Liver (tissue), 9 donors: Measurements from ENCODE around the gene TPM3. TPM values are rescaled to one million over a fixed set of nuclear protein-coding genes. Genes with fewer than 3 reads are reported as not detected.
"Not testable (repeated sequence)": the region's sequence is repeated elsewhere in the genome, so short reads cannot be mapped to it uniquely, and the experiment has no call there.

Source experiments
- DNase-seq: peaks from one replicate; pipeline ENCODE4 v3.0.0-alpha.2; 2017; ENCODE audit warnings: low spot score
- H3K27ac ChIP-seq, 2 donors: one replicate each; pipeline ENCODE4 v1.7.0; 2013; ENCODE audit warnings: inconsistent platforms in 2 of 2, low read length in 2 of 2, control low read depth in 1 of 2, low read depth in 1 of 2, mild to moderate bottlenecking in 1 of 2
- H3K27me3 ChIP-seq, 4 donors: one replicate each; pipeline versions ENCODE4 v1.6.1 to v1.7.0; 2013; ENCODE audit warnings: low read length in 3 of 4, inconsistent platforms in 1 of 4, mild to moderate bottlenecking in 1 of 4, moderate library complexity in 1 of 4; ENCODE audit not compliant: control insufficient read depth in 4 of 4, insufficient read depth in 4 of 4
- H3K36me3 ChIP-seq, 4 donors: one replicate each; pipeline versions ENCODE4 v1.6.1 to v1.7.0; 2013; ENCODE audit warnings: low read length in 3 of 4, mild to moderate bottlenecking in 3 of 4, low read depth in 1 of 4, moderate library complexity in 1 of 4; ENCODE audit not compliant: control insufficient read depth in 4 of 4, insufficient read depth in 3 of 4
- H3K4me1 ChIP-seq, 4 donors: one replicate each; pipeline versions ENCODE4 v1.6.1 to v1.7.0; 2013; ENCODE audit warnings: low read length in 3 of 4, mild to moderate bottlenecking in 3 of 4, moderate library complexity in 1 of 4; ENCODE audit not compliant: control insufficient read depth in 4 of 4, insufficient read depth in 4 of 4
- H3K4me3 ChIP-seq, 3 donors: one replicate each; pipeline versions ENCODE4 v1.6.1 to v1.7.0; 2013; ENCODE audit warnings: low read length in 3 of 3, control low read depth in 1 of 3, low read depth in 1 of 3, mild to moderate bottlenecking in 1 of 3
- H3K9ac ChIP-seq, 2 donors: one replicate each; pipeline ENCODE4 v1.7.0; 2013; ENCODE audit warnings: low read length in 2 of 2, mild to moderate bottlenecking in 2 of 2, moderate library complexity in 2 of 2, control low read depth in 1 of 2, low read depth in 1 of 2
- H3K9me3 ChIP-seq, 4 donors: one replicate each; pipeline versions ENCODE4 v1.6.1 to v1.7.0; 2013; ENCODE audit warnings: low read length in 3 of 4; ENCODE audit not compliant: control insufficient read depth in 4 of 4
- EGR1 ChIP-seq, 2 donors: IDR thresholded peaks; 2 replicates each; pipeline ENCODE4 v1.6.1; 2016 to 2018; ENCODE audit warnings: antibody characterized with exemption in 2 of 2, low read depth in 2 of 2
- FOXA2 ChIP-seq: IDR thresholded peaks from 2 replicates; pipeline ENCODE4 v1.6.1; 2016; ENCODE audit warnings: antibody characterized with exemption
- HNF4A ChIP-seq, 2 donors: conservative IDR thresholded peaks; 2 replicates each; pipeline ENCODE4 v1.6.1; 2016; ENCODE audit warnings: antibody characterized with exemption in 2 of 2, mild to moderate bottlenecking in 2 of 2
- JUND ChIP-seq, 2 donors: IDR thresholded peaks; 2 replicates each; pipeline ENCODE4 v1.6.1; 2016; ENCODE audit warnings: antibody characterized with exemption in 2 of 2
- NR2F2 ChIP-seq: IDR thresholded peaks from 2 replicates; pipeline ENCODE4 v1.6.1; 2016; ENCODE audit warnings: antibody characterized with exemption
- RAD21 ChIP-seq, 2 donors: IDR thresholded peaks; 2 replicates each; pipeline ENCODE4 v1.6.1; 2016; ENCODE audit warnings: antibody characterized with exemption in 2 of 2, mild to moderate bottlenecking in 2 of 2
- TAF1 ChIP-seq: conservative IDR thresholded peaks from 2 replicates; pipeline ENCODE4 v1.6.1; 2016; ENCODE audit warnings: antibody characterized with exemption, mild to moderate bottlenecking
- WGBS: extraction: QIAGEN DNeasy Blood & Tissue Kit; methylation state at CpG from one replicate; pipeline ENCODE4 v1.1.7; 2013; 5-methylcytosine and 5-hydroxymethylcytosine counted together
- polyA plus RNA-seq, 2 donors: library from polyadenylated mRNA; stranded (reverse) in 1 of 2; unstranded in 1 of 2; fragments of 200-250 nt in 1 of 2; fragments of >200 nt in 1 of 2; fragmentation: Nextera tagmentation in 1 of 2; extraction: Ambion mirVana in 1 of 2; gene quantifications; one replicate each; pipeline versions ENCODE4 v1.2.1 to v1.2.3, GENCODE V29; 2013 to 2015
- total RNA-seq, 2 donors: library from RNA; depleted of rRNA; stranded (reverse); fragments of >200 nt; gene quantifications; one replicate each; pipeline ENCODE4 v1.2.3, GENCODE V29; 2014
- TF ChIP-seq, protein P1 (sequence below): IDR thresholded peaks from 2 replicates; pipeline ENCODE4 v1.6.1; 2016; ENCODE audit warnings: antibody characterized with exemption
- TF ChIP-seq, protein P2 (sequence below): IDR thresholded peaks from 2 replicates; pipeline ENCODE4 v1.6.1; 2016; ENCODE audit warnings: antibody characterized with exemption
- TF ChIP-seq, protein P3 (sequence below): IDR thresholded peaks from 2 replicates; pipeline ENCODE4 v1.6.1; 2016; ENCODE audit warnings: antibody characterized with exemption
- TF ChIP-seq, protein P4 (sequence below): IDR thresholded peaks from 2 replicates; pipeline ENCODE4 v1.6.1; 2016; ENCODE audit warnings: antibody characterized with exemption, mild to moderate bottlenecking
- TF ChIP-seq, protein P5 (sequence below): fragments of 150-350 bp; IDR thresholded peaks from 2 replicates; pipeline ENCODE4 v1.5.1; 2017; ENCODE audit warnings: improper control_type of control experiment, low read depth, low read length; ENCODE audit not compliant: missing input control
- donor health status: healthy.
- donor health status: healthy.
- donor health status: healthy.
- donor health status: healthy.
- donor health status: healthy.

The TPM3 gene
- total and polyA plus RNA-seq, 4 donors: 89.6 to 120 (median 109) TPM

DNA sequence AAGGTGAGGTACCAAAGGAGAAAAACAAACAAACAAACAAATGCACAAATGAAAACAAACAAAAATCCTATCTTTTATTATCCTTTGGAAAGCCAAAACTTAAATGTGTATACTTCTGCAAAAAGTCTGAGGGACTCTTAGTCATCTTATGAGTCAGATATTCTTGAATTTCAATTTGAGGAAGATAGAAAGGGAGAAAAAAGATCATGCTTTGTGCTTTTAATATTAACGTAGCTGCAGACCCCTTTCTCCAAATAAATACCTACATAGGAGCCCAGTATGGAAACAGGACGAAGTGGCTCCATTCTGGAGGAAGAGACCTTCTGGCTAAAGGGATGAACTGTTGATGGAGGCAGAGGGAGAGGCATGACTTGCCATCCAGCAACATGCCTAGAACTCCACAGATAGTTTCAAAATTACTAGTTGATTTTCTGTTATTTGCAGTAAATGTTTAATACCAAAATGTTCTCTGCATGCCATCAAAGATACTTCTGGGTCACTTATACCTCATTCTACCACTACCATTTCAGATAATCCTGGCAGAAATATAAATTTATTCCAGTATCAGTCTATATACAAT is 62.4 kb downstream of the TPM3 start (continued):
- TF ChIP-seq, protein P1, sequence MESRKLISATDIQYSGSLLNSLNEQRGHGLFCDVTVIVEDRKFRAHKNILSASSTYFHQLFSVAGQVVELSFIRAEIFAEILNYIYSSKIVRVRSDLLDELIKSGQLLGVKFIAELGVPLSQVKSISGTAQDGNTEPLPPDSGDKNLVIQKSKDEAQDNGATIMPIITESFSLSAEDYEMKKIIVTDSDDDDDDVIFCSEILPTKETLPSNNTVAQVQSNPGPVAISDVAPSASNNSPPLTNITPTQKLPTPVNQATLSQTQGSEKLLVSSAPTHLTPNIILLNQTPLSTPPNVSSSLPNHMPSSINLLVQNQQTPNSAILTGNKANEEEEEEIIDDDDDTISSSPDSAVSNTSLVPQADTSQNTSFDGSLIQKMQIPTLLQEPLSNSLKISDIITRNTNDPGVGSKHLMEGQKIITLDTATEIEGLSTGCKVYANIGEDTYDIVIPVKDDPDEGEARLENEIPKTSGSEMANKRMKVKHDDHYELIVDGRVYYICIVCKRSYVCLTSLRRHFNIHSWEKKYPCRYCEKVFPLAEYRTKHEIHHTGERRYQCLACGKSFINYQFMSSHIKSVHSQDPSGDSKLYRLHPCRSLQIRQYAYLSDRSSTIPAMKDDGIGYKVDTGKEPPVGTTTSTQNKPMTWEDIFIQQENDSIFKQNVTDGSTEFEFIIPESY: no peak

DNA sequence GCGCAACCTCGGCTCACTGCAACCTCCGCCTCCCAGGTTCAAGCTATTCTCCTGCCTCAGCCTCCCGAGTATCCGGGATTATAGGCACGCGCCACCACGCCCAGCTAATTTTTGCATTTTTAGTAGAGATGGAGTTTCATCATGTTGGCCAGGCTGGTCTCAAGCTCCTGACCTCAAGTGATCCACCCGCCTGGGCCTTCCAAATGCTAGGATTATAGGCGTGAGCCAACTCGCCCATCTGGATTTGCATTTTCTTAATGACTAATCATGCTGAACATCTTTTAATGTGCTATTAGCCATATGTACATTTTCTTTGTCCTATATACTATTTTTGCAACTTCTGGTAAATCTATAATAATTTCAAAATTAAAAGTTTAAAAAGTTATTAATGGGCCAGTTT is 68.7 kb downstream of the TPM3 start:
- H3K27me3 ChIP-seq, H3K9me3 ChIP-seq, H3K9ac ChIP-seq, H3K4me1 ChIP-seq, H3K36me3 ChIP-seq, H3K4me3 ChIP-seq, DNase-seq, H3K27ac ChIP-seq: not testable (repeated sequence)
- WGBS: 97% methylated on average over 11 of the region's 11 CpGs

DNA sequence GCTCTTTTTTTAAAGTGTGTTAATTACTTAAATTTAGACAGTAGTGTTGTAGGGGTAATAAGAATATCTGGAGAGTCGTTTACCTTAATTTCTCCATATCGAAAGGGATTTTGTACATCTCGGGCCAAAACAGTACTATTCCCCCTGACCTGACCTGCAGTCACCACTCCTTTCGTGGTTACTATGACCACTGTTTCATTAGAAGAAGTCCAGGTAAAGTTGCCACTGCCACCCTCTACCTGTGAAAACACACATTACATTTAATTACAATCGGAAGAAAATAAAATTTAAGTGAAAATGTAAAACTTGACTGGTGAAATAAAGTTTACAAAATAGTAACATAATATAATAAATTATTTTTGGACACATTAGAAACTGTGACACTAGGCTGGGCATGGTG is 74.3 kb downstream of the TPM3 start:
- TF ChIP-seq JUND (IDR thresholded peaks at IDR 0.05): no peak
- TF ChIP-seq, protein P2, sequence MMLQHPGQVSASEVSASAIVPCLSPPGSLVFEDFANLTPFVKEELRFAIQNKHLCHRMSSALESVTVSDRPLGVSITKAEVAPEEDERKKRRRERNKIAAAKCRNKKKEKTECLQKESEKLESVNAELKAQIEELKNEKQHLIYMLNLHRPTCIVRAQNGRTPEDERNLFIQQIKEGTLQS: no peak
- TF ChIP-seq EGR1 (IDR thresholded peaks at IDR 0.05; ENCODE audit: low read depth in 2 of 2): no peak
- TF ChIP-seq, protein P3, sequence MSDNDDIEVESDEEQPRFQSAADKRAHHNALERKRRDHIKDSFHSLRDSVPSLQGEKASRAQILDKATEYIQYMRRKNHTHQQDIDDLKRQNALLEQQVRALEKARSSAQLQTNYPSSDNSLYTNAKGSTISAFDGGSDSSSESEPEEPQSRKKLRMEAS: no peak
- no peak for TF ChIP-seq TAF1
- TF ChIP-seq, protein P4, sequence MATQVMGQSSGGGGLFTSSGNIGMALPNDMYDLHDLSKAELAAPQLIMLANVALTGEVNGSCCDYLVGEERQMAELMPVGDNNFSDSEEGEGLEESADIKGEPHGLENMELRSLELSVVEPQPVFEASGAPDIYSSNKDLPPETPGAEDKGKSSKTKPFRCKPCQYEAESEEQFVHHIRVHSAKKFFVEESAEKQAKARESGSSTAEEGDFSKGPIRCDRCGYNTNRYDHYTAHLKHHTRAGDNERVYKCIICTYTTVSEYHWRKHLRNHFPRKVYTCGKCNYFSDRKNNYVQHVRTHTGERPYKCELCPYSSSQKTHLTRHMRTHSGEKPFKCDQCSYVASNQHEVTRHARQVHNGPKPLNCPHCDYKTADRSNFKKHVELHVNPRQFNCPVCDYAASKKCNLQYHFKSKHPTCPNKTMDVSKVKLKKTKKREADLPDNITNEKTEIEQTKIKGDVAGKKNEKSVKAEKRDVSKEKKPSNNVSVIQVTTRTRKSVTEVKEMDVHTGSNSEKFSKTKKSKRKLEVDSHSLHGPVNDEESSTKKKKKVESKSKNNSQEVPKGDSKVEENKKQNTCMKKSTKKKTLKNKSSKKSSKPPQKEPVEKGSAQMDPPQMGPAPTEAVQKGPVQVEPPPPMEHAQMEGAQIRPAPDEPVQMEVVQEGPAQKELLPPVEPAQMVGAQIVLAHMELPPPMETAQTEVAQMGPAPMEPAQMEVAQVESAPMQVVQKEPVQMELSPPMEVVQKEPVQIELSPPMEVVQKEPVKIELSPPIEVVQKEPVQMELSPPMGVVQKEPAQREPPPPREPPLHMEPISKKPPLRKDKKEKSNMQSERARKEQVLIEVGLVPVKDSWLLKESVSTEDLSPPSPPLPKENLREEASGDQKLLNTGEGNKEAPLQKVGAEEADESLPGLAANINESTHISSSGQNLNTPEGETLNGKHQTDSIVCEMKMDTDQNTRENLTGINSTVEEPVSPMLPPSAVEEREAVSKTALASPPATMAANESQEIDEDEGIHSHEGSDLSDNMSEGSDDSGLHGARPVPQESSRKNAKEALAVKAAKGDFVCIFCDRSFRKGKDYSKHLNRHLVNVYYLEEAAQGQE: no peak
- no peak for TF ChIP-seq HNF4A (conservative IDR thresholded peaks at IDR 0.05)
- TF ChIP-seq, protein P5, sequence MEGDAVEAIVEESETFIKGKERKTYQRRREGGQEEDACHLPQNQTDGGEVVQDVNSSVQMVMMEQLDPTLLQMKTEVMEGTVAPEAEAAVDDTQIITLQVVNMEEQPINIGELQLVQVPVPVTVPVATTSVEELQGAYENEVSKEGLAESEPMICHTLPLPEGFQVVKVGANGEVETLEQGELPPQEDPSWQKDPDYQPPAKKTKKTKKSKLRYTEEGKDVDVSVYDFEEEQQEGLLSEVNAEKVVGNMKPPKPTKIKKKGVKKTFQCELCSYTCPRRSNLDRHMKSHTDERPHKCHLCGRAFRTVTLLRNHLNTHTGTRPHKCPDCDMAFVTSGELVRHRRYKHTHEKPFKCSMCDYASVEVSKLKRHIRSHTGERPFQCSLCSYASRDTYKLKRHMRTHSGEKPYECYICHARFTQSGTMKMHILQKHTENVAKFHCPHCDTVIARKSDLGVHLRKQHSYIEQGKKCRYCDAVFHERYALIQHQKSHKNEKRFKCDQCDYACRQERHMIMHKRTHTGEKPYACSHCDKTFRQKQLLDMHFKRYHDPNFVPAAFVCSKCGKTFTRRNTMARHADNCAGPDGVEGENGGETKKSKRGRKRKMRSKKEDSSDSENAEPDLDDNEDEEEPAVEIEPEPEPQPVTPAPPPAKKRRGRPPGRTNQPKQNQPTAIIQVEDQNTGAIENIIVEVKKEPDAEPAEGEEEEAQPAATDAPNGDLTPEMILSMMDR: no peak
- no peak for TF ChIP-seq NR2F2
- no peak for TF ChIP-seq RAD21 (IDR thresholded peaks at IDR 0.05)
- TF ChIP-seq FOXA2: no peak
- 75% methylated on average over 5 of the region's 5 CpGs for WGBS

More for the DNA sequence above, 74.3 kb downstream of the TPM3 start:
- no peak for DNase-seq
- no peaks in the 10 kb centered on the region for H3K9me3 ChIP-seq
- no peak overlapping the region for H3K27ac ChIP-seq
- no peak overlapping the region for H3K9ac ChIP-seq
- H3K4me3 ChIP-seq: no peak overlapping the region
- H3K36me3 ChIP-seq: no peaks in the 10 kb centered on the region
- no peaks in the 10 kb centered on the region for H3K27me3 ChIP-seq
- H3K4me1 ChIP-seq: no peaks in the 10 kb centered on the region
